ENCODE measurements around the gene CAPZB.
A peak's percentile ranks its signal among the peaks of the same experiment; 100 is the strongest.

Gene CAPZB

GRCh38 chr1:19405195-19405760 is 80.1 kb downstream of the CAPZB start:
- in situ Hi-C loops (cut with HindIII; ENCODE audit: low sequenced_read_pairs), result no loop called here
- no peak for DNase-seq (ENCODE audit: low read depth, low spot score)
- no peak overlapping the region for H3K4me3 ChIP-seq (ENCODE audit: low read depth, low read length)
- peak; percentile 26 for TF ChIP-seq CTCF (IDR thresholded peaks at IDR 0.05; ENCODE audit: low read depth, low read length)

GRCh38 chr1:19404748-19405147 is 80.6 kb downstream of the CAPZB start:
- no peak overlapping the region for H3K4me3 ChIP-seq (ENCODE audit: low read depth, low read length)

GRCh38 chr1:19403256-19403655 is 82.1 kb downstream of the CAPZB start:
- H3K4me3 ChIP-seq (ENCODE audit: low read depth, low read length), result no peak overlapping the region
- no peak for DNase-seq (ENCODE audit: low read depth, low spot score)
- no peak for TF ChIP-seq CTCF (IDR thresholded peaks at IDR 0.05; ENCODE audit: low read depth, low read length)
- in situ Hi-C loops (cut with HindIII; ENCODE audit: low sequenced_read_pairs), result no loop called here

More at GRCh38 chr1:19404748-19405147, 80.6 kb downstream of the CAPZB start:
- TF ChIP-seq CTCF (IDR thresholded peaks at IDR 0.05; ENCODE audit: low read depth, low read length), result no peak
- no peak for DNase-seq (ENCODE audit: low read depth, low spot score)
- in situ Hi-C loops (cut with HindIII; ENCODE audit: low sequenced_read_pairs), result no loop called here

- no peak for DNase-seq (ENCODE audit: low read depth, low spot score)
- TF ChIP-seq CTCF (IDR thresholded peaks at IDR 0.05; ENCODE audit: low read depth, low read length), result no peak
Measured at GRCh38 chr1:19402031-19402813, 83.1 kb downstream of the CAPZB start.

GRCh38 chr1:19401535-19401889 is 83.8 kb downstream of the CAPZB start:
- no peak for TF ChIP-seq CTCF (IDR thresholded peaks at IDR 0.05; ENCODE audit: low read depth, low read length)
- H3K4me3 ChIP-seq (ENCODE audit: low read depth, low read length), result no peak overlapping the region
- in situ Hi-C loops (cut with HindIII; ENCODE audit: low sequenced_read_pairs), result no loop called here
- peak; percentile 24 for DNase-seq (ENCODE audit: low read depth, low spot score)

More at GRCh38 chr1:19402031-19402813, 83.1 kb downstream of the CAPZB start:
- no peak overlapping the region for H3K4me3 ChIP-seq (ENCODE audit: low read depth, low read length)
- in situ Hi-C loops (cut with HindIII; ENCODE audit: low sequenced_read_pairs), result no loop called here

GRCh38 chr1:19400875-19401534 is 84.3 kb downstream of the CAPZB start:
- DNase-seq (ENCODE audit: low read depth, low spot score), result peak; percentile 55
- H3K4me3 ChIP-seq (ENCODE audit: low read depth, low read length), result no peak overlapping the region
- TF ChIP-seq CTCF (IDR thresholded peaks at IDR 0.05; ENCODE audit: low read depth, low read length), result no peak
- in situ Hi-C loops (cut with HindIII; ENCODE audit: low sequenced_read_pairs), result no loop called here

Data from astrocyte of the spinal cord (primary cell).